ENCODE measurements around the gene PDAP1. TPM values are rescaled to one million over a fixed set of nuclear protein-coding genes. Genes with fewer than 3 reads are reported as not detected.

The PDAP1 gene
- total and polyA plus RNA-seq, 2 of the 8 experiments (the other 6 are each of a cell fraction or from before 2014, with no cell fraction given): 26.6 to 169 TPM

GRCh38 chr7:99373091-99374066, 35.0 kb downstream of the PDAP1 start:
- H3K27me3 ChIP-seq (replicated peaks in 1 of 4; ENCODE audit: control insufficient read depth in 3 of 4, extremely low read depth in 1 of 4, insufficient read depth in 3 of 4, low read length in 3 of 4): no peaks in the 10 kb centered on the region
- H3K14ac ChIP-seq (ENCODE audit: insufficient read length): no peak overlapping the region
- no peak overlapping the region for H4K91ac ChIP-seq (replicated peaks; ENCODE audit: insufficient read length, low read length)
- FAIRE-seq (no peak), DNase-seq (ENCODE audit: low read depth in 1 of 2, low spot score in 2 of 2) (no peak)
- no peak overlapping the region for H2BK12ac ChIP-seq (ENCODE audit: low read depth, low read length)
- ChIA-PET POLR2A (ENCODE audit: partially characterized antibody) (interaction anchor here (0.6 to 5.5 kb wide), 12 partner anchors 8 to 347 kb away, joined by 3 to 49 read pairs (median 4); partner anchors contain the start of genes BUD31 and PDAP1), CTCF (ENCODE audit: partially characterized antibody) (interaction anchor here (0.6 to 1.9 kb wide), 6 partner anchors 8 to 63 kb away, joined by 3 to 8 read pairs (median 4); no protein-coding TSS in a partner anchor)
- H3K18ac ChIP-seq (ENCODE audit: extremely low read depth, low read length): no peak overlapping the region; the same call in 1 of the 2 replicates
- H3K27ac ChIP-seq (ENCODE audit: low read depth, low read length): no peak overlapping the region; the same call in 1 of the 2 replicates
- H3K23me2 ChIP-seq (ENCODE audit: low read depth, low read length): 0 out of 2 replicates have a peak, but pooled peaks cover 6% of the 10 kb centered on the region
- H2BK20ac ChIP-seq (ENCODE audit: low read length): no peak overlapping the region
- H3K9me3 ChIP-seq (ENCODE audit: insufficient read depth in 2 of 2, low read depth in 1 of 2, low read length in 1 of 2): no peaks in the 10 kb centered on the region
- H3K4ac ChIP-seq (replicated peaks; ENCODE audit: insufficient read length, low read depth, low read length): no peak overlapping the region
- H3K79me1 ChIP-seq (ENCODE audit: low read depth, low read length): peaks cover 3% of the 10 kb centered on the region; the same call in 1 of the 2 replicates
- no peak overlapping the region for H3K56ac ChIP-seq (replicated peaks; ENCODE audit: insufficient read length, low read depth, low read length)
- H4K20me1 ChIP-seq (replicated peaks in 1 of 2; ENCODE audit: control insufficient read depth in 1 of 2, insufficient read depth in 2 of 2, low read length in 2 of 2): peaks cover 2 to 4% of the 10 kb centered on the region in 2 experiments
- H3K23ac ChIP-seq (ENCODE audit: insufficient read length): no peak overlapping the region
- H2AK5ac ChIP-seq (ENCODE audit: low read depth, low read length): no peak overlapping the region
- WGBS, 2 experiments (ENCODE audit: extremely low coverage in 1 of 2, insufficient coverage in 1 of 2, insufficient read length in 1 of 2, insufficient replicate concordance in 2 of 2, low coverage in 1 of 2, low lambda C conversion rate in 2 of 2, missing lambda C conversion rate in 1 of 2): 77% methylated on average over 41 of the region's 41 CpGs; no CpG with 5 or more reads in 1 of the 2 experiments
- no peak overlapping the region for H2BK15ac ChIP-seq (ENCODE audit: low read length)
- no peak overlapping the region for H2BK5ac ChIP-seq (ENCODE audit: low read depth, low read length)
- no peak overlapping the region for H2BK120ac ChIP-seq (replicated peaks; ENCODE audit: low read depth, low read length)
- H3K9ac ChIP-seq (replicated peaks in 1 of 4; ENCODE audit: extremely low read depth in 1 of 4, low read depth in 3 of 4, low read length in 3 of 4): no peak overlapping the region
- peaks cover 0 to 5% of the 10 kb centered on the region in 2 experiments; a peak in 2 of 4 replicates for H3K79me2 ChIP-seq (ENCODE audit: control insufficient read depth in 1 of 2, insufficient read depth in 2 of 2, low read length in 2 of 2)
- no peak overlapping the region for H4K8ac ChIP-seq (ENCODE audit: extremely low read depth, insufficient read depth, low read length)
- H2AFZ ChIP-seq (ENCODE audit: low read length): no peak overlapping the region; the same call in 1 of the 2 replicates
- H4K5ac ChIP-seq (ENCODE audit: insufficient read length, low read depth, low read length): no peak overlapping the region
- peak overlapping the region; percentile 47 to 79 for H3K4me2 ChIP-seq (ENCODE audit: insufficient read depth in 1 of 2, low read depth in 2 of 2, low read length in 2 of 2)
- peak overlapping the region; percentile 65 to 95 (median 70) for H3K4me3 ChIP-seq (ENCODE audit: extremely low read depth in 1 of 4, insufficient read depth in 2 of 4, low read depth in 3 of 4, low read length in 4 of 4)
- H3K4me1 ChIP-seq (replicated peaks in 1 of 4; ENCODE audit: control insufficient read depth in 3 of 4, insufficient read depth in 4 of 4, low read length in 3 of 4): peaks cover 0 to 2% (median 0%) of the 10 kb centered on the region in 4 experiments; a peak in 1 of 7 replicates
- H3K36me3 ChIP-seq (ENCODE audit: control insufficient read depth in 2 of 4, insufficient read depth in 4 of 4, low read length in 3 of 4): peaks cover 0 to 3% (median 0%) of the 10 kb centered on the region in 4 experiments; a peak in 1 of 8 replicates
- TF ChIP-seq ASH2L (IDR thresholded peaks at IDR 0.05; ENCODE audit: low read length) (no peak), ATF3 (IDR thresholded peaks at IDR 0.05; ENCODE audit: insufficient read depth, low read depth, low read length) (no peak), BACH1 (IDR thresholded peaks at IDR 0.05; ENCODE audit: low read length) (no peak), GTF2F1 (IDR thresholded peaks at IDR 0.05; ENCODE audit: borderline replicate concordance, low read depth, low read length) (no peak), KDM5A (IDR thresholded peaks at IDR 0.05; ENCODE audit: low read length) (no peak), SIN3A (conservative IDR thresholded peaks at IDR 0.05 in 1 of 2, IDR thresholded peaks at IDR 0.05 in 1 of 2; ENCODE audit: low read depth in 1 of 2, low read length in 2 of 2) (no peak), TAF1 (IDR thresholded peaks at IDR 0.05; ENCODE audit: low read depth, low read length) (no peak)
